Measurements from ENCODE around the gene GULP1.

DNA sequence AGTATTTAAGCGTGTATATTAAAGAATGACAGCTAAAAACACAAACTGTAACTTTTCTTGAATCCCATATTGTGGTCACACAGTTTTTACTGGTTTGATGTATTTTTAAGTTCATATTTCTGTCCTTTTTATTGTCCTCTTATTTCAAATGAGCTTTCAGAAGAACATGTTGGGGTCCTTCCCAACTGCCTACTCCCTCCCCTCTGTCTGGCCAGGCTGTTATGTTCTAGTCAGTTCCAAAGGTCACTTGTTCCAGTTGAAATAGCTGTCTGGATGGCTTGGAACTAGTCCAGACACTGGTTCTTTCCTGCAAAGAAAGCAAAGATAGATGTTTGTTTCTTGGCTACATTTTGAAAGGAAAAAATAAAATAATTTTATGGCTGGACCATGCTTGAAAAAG is 306.9 kb downstream of the GULP1 start:
- TF ChIP-seq, protein P1, sequence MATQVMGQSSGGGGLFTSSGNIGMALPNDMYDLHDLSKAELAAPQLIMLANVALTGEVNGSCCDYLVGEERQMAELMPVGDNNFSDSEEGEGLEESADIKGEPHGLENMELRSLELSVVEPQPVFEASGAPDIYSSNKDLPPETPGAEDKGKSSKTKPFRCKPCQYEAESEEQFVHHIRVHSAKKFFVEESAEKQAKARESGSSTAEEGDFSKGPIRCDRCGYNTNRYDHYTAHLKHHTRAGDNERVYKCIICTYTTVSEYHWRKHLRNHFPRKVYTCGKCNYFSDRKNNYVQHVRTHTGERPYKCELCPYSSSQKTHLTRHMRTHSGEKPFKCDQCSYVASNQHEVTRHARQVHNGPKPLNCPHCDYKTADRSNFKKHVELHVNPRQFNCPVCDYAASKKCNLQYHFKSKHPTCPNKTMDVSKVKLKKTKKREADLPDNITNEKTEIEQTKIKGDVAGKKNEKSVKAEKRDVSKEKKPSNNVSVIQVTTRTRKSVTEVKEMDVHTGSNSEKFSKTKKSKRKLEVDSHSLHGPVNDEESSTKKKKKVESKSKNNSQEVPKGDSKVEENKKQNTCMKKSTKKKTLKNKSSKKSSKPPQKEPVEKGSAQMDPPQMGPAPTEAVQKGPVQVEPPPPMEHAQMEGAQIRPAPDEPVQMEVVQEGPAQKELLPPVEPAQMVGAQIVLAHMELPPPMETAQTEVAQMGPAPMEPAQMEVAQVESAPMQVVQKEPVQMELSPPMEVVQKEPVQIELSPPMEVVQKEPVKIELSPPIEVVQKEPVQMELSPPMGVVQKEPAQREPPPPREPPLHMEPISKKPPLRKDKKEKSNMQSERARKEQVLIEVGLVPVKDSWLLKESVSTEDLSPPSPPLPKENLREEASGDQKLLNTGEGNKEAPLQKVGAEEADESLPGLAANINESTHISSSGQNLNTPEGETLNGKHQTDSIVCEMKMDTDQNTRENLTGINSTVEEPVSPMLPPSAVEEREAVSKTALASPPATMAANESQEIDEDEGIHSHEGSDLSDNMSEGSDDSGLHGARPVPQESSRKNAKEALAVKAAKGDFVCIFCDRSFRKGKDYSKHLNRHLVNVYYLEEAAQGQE (IDR thresholded peaks at IDR 0.05; ENCODE audit: low read depth): no peak
- TF ChIP-seq, protein P2, sequence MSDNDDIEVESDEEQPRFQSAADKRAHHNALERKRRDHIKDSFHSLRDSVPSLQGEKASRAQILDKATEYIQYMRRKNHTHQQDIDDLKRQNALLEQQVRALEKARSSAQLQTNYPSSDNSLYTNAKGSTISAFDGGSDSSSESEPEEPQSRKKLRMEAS (IDR thresholded peaks at IDR 0.05): no peak
- TF ChIP-seq RAD21 (IDR thresholded peaks at IDR 0.05; ENCODE audit: low read depth): no peak
- TF ChIP-seq YY1 (IDR thresholded peaks at IDR 0.05; ENCODE audit: low read depth): no peak
- TF ChIP-seq EP300 (IDR thresholded peaks at IDR 0.05; ENCODE audit: borderline replicate concordance): peak; percentile 16; the same call in 1 of the 2 replicates
- peak; percentile 69 for TF ChIP-seq NFIC (IDR thresholded peaks at IDR 0.05)
- TF ChIP-seq, protein P3, sequence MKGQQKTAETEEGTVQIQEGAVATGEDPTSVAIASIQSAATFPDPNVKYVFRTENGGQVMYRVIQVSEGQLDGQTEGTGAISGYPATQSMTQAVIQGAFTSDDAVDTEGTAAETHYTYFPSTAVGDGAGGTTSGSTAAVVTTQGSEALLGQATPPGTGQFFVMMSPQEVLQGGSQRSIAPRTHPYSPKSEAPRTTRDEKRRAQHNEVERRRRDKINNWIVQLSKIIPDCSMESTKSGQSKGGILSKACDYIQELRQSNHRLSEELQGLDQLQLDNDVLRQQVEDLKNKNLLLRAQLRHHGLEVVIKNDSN (IDR thresholded peaks at IDR 0.05): no peak
- no peak for TF ChIP-seq TEAD4 (IDR thresholded peaks at IDR 0.05)
- no peak for TF ChIP-seq FOXM1 (IDR thresholded peaks at IDR 0.05; ENCODE audit: borderline replicate concordance, low read depth)
- TF ChIP-seq CEBPB (IDR thresholded peaks at IDR 0.05): no peak
- TF ChIP-seq TAF1 (IDR thresholded peaks at IDR 0.05; ENCODE audit: low read depth): no peak

Data from Ishikawa (cell line).